Activated naive CD8-positive, alpha-beta T cell treated with anti-CD3 and anti-CD28 coated beads, Interleukin-2, amount 50 U/mL, for 24 hours (primary cell): ENCODE results near the gene SUPV3L1.

ENCODE experiments used
- ATAC-seq: fragments of 150-1000 bp; cut with Tn5 transposase; one replicate; pipeline ENCODE4 v1.10.0; 2021
- DNase-seq: peaks from one replicate; pipeline ENCODE4 v3.0.0; 2021
- H3K27ac Mint-ChIP-seq: one replicate; pipeline ENCODE4 v1.8.0; 2021; ENCODE audit warnings: mild to moderate bottlenecking, mixed read lengths
- H3K27me3 Mint-ChIP-seq: one replicate; pipeline ENCODE4 v1.8.0; 2021; ENCODE audit warnings: mixed read lengths
- H3K36me3 Mint-ChIP-seq: one replicate; pipeline ENCODE4 v1.8.0; 2021; ENCODE audit warnings: low read depth, mixed read lengths
- H3K4me1 Mint-ChIP-seq: one replicate; pipeline ENCODE4 v1.8.0; 2021; ENCODE audit warnings: mixed read lengths
- H3K4me3 Mint-ChIP-seq: one replicate; pipeline ENCODE4 v1.8.0; 2021; ENCODE audit warnings: mild to moderate bottlenecking, moderate library complexity, mixed read lengths
- H3K9me3 Mint-ChIP-seq: one replicate; pipeline ENCODE4 v1.8.0; 2021; ENCODE audit warnings: mixed read lengths

Gene SUPV3L1

GRCh38 chr10:69232252-69232651 is 52.2 kb downstream of the SUPV3L1 start:
- Mint-ChIP-seq H3K36me3 (no peaks in the 10 kb centered on the region), H3K4me1 (peaks cover 40% of the 10 kb centered on the region), H3K9me3 (no peaks in the 10 kb centered on the region), H3K27ac (no peak overlapping the region), H3K4me3 (no peak overlapping the region), H3K27me3 (peaks cover 2% of the 10 kb centered on the region)
- ATAC-seq (no peak), DNase-seq (no peak)

DNA sequence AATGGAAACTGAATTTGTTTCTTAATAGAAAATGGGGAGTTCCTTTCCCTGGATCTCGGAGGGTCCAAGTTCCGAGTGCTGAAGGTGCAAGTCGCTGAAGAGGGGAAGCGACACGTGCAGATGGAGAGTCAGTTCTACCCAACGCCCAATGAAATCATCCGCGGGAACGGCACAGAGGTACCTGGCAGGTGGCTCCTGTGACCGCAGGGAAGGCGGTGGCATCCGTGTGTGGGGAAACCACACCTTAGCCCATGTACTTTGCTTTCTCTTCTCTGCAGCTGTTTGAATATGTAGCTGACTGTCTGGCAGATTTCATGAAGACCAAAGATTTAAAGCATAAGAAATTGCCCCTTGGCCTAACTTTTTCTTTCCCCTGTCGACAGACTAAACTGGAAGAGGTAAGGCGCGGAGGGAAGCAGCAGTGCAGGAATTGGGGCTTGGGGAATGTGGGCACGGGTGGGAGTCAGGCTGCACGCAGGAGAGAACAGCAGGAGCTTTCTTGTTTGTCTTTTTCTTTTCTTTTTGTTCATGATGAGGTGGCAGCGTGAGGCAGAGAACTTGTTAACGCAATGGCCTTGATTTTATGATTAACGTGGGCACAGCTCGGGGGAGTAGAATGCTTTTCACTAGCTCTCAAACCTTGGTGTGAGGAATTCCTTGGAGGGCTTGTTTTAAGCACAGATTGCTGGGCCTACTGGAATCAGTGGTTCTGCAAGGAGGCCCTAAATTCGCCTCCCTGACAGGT is 52.9 kb downstream of the SUPV3L1 start:
- H3K9me3 Mint-ChIP-seq = no peaks in the 10 kb centered on the region
- H3K27me3 Mint-ChIP-seq = peaks cover 2% of the 10 kb centered on the region
- no peak overlapping the region for H3K4me3 Mint-ChIP-seq
- no peak for ATAC-seq
- DNase-seq = no peak
- no peaks in the 10 kb centered on the region for H3K36me3 Mint-ChIP-seq
- peaks cover 36% of the 10 kb centered on the region for H3K4me1 Mint-ChIP-seq
- no peak overlapping the region for H3K27ac Mint-ChIP-seq

GRCh38 chr10:69234447-69234846 is 54.4 kb downstream of the SUPV3L1 start:
- H3K27ac Mint-ChIP-seq = no peak overlapping the region
- H3K4me3 Mint-ChIP-seq = no peak overlapping the region
- H3K27me3 Mint-ChIP-seq = peaks cover 2% of the 10 kb centered on the region
- DNase-seq = no peak
- H3K36me3 Mint-ChIP-seq = no peaks in the 10 kb centered on the region
- no peak for ATAC-seq
- H3K4me1 Mint-ChIP-seq = peaks cover 21% of the 10 kb centered on the region
- no peaks in the 10 kb centered on the region for H3K9me3 Mint-ChIP-seq

GRCh38 chr10:69237528-69238159 is 57.6 kb downstream of the SUPV3L1 start:
- DNase-seq (peak; percentile 91), ATAC-seq (peak; percentile 95)
- H3K27ac Mint-ChIP-seq = no peak overlapping the region
- H3K4me1 Mint-ChIP-seq = peaks cover 10% of the 10 kb centered on the region
- no peaks in the 10 kb centered on the region for H3K27me3 Mint-ChIP-seq
- H3K36me3 Mint-ChIP-seq = no peaks in the 10 kb centered on the region
- no peaks in the 10 kb centered on the region for H3K9me3 Mint-ChIP-seq
- no peak overlapping the region for H3K4me3 Mint-ChIP-seq

- Mint-ChIP-seq H3K27me3 (no peaks in the 10 kb centered on the region), H3K9me3 (no peaks in the 10 kb centered on the region), H3K27ac (no peak overlapping the region), H3K4me1 (peaks cover 2% of the 10 kb centered on the region), H3K36me3 (no peaks in the 10 kb centered on the region), H3K4me3 (no peak overlapping the region)
- DNase-seq (no peak), ATAC-seq (no peak)
Measured at GRCh38 chr10:69239136-69239535, 59.1 kb downstream of the SUPV3L1 start.

DNA sequence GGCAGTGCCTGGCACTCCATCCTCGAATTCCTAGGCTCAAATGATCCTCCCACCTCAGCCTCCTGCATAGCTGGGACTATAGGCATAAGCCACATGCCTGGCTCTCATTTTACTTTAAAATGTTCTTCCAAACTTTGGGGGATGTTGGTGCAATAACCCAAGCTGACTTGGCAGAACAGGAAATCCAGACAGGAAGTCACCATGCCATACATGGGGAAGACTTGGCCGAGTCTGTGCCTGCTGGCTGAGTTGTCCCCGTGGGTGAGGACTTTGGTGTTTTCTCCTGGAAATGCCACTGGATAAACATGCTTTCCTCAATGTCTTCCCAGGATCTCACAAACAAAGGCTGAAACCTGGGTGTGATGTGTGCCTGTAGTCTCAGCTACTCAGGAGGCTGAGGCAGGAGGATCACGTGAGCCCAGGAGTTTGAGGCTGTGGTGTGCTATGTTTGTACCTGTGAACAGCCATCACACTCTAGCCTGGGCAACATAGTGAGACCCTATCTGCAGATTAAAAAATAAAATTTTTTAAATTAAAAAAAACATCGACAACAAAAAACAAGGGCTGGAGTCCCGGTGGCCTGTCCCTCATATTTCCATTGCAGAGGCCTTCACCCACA is 59.9 kb downstream of the SUPV3L1 start:
- DNase-seq (no peak), ATAC-seq (no peak)

DNA sequence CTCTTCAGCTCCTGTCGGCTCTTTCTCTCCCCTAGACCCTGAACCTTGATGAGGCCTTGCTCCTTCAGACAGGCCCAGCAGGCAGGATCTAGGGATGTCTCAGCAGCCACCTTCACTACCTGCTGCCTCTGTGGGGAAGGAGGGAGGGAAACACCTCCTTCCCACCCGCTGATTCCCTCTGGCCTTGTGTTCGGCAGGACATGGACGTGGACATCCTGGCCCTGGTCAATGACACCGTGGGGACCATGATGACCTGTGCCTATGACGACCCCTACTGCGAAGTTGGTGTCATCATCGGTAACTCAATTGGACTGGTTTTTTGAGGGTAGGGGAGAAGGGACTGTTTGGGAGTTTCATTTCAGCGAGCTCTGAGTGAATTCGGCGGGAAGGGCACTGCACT is 60.4 kb downstream of the SUPV3L1 start:
- no peaks in the 10 kb centered on the region for H3K9me3 Mint-ChIP-seq
- H3K27me3 Mint-ChIP-seq = no peaks in the 10 kb centered on the region
- no peak for ATAC-seq
- no peak for DNase-seq
- no peak overlapping the region for H3K4me3 Mint-ChIP-seq
- no peaks in the 10 kb centered on the region for H3K36me3 Mint-ChIP-seq
- peaks cover 2% of the 10 kb centered on the region for H3K4me1 Mint-ChIP-seq
- no peak overlapping the region for H3K27ac Mint-ChIP-seq

More for the DNA sequence above, 59.9 kb downstream of the SUPV3L1 start:
- no peaks in the 10 kb centered on the region for H3K36me3 Mint-ChIP-seq
- no peaks in the 10 kb centered on the region for H3K9me3 Mint-ChIP-seq
- no peak overlapping the region for H3K4me3 Mint-ChIP-seq
- no peak overlapping the region for H3K27ac Mint-ChIP-seq
- peaks cover 2% of the 10 kb centered on the region for H3K4me1 Mint-ChIP-seq
- H3K27me3 Mint-ChIP-seq = no peaks in the 10 kb centered on the region

GRCh38 chr10:69241575-69241974 is 61.5 kb downstream of the SUPV3L1 start:
- Mint-ChIP-seq H3K4me3 (no peak overlapping the region), H3K4me1 (peaks cover 4% of the 10 kb centered on the region), H3K27me3 (no peaks in the 10 kb centered on the region), H3K9me3 (no peaks in the 10 kb centered on the region), H3K27ac (no peak overlapping the region), H3K36me3 (no peaks in the 10 kb centered on the region)
- DNase-seq (no peak), ATAC-seq (no peak)

- no peak overlapping the region for H3K27ac Mint-ChIP-seq
- H3K36me3 Mint-ChIP-seq = no peaks in the 10 kb centered on the region
- H3K4me3 Mint-ChIP-seq = no peak overlapping the region
- DNase-seq (no peak), ATAC-seq (no peak)
- H3K27me3 Mint-ChIP-seq = no peaks in the 10 kb centered on the region
- H3K4me1 Mint-ChIP-seq = peaks cover 4% of the 10 kb centered on the region
- no peaks in the 10 kb centered on the region for H3K9me3 Mint-ChIP-seq
Measured at GRCh38 chr10:69242040-69242851, 62.2 kb downstream of the SUPV3L1 start.

DNA sequence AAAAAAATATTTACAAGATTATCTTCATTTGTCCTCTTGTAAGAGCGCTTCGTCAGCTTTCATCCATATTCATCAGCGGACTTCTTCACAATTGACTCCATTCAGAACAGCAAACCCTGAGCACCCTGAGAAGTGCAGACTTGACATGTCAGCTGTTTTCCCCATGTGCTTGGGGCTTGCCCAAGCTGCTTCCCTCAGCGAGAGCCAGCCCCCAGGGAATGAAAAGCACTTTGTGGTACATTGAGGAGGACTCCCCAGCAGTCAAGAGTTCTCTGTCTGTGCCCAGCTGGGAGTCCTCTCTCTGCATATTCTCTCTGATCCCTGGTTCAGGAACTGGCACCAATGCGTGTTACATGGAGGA is 62.8 kb downstream of the SUPV3L1 start:
- DNase-seq (no peak), ATAC-seq (no peak)
- Mint-ChIP-seq H3K36me3 (no peaks in the 10 kb centered on the region), H3K4me1 (peaks cover 2% of the 10 kb centered on the region), H3K27me3 (no peaks in the 10 kb centered on the region), H3K9me3 (no peaks in the 10 kb centered on the region), H3K4me3 (no peak overlapping the region), H3K27ac (no peak overlapping the region)

- H3K27me3 Mint-ChIP-seq = no peaks in the 10 kb centered on the region
- H3K27ac Mint-ChIP-seq = no peak overlapping the region
- H3K4me3 Mint-ChIP-seq = no peak overlapping the region
- H3K9me3 Mint-ChIP-seq = no peaks in the 10 kb centered on the region
- H3K4me1 Mint-ChIP-seq = peaks cover 2% of the 10 kb centered on the region
- DNase-seq = no peak
- ATAC-seq = no peak
- H3K36me3 Mint-ChIP-seq = no peaks in the 10 kb centered on the region
Measured at GRCh38 chr10:69243817-69244216, 63.8 kb downstream of the SUPV3L1 start.

DNA sequence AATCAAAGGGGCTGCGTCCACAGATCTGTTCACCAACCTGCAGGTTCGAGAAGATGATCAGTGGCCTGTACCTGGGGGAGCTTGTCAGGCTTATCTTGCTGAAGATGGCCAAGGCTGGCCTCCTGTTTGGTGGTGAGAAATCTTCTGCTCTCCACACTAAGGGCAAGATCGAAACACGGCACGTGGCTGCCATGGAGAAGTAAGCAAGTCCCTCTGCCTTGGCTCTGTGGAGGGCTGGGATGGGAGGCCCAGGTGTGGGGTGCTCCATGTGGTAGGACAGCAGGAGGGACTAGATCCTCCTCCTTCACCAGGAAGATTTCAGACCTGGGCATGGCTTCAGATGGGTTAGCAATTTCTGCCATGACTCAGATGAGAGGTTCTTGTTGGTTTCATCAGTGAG is 66.0 kb downstream of the SUPV3L1 start:
- DNase-seq = no peak

GRCh38 chr10:69246581-69247312 is 66.7 kb downstream of the SUPV3L1 start:
- Mint-ChIP-seq H3K9me3 (no peaks in the 10 kb centered on the region), H3K27ac (no peak overlapping the region), H3K27me3 (no peaks in the 10 kb centered on the region), H3K4me1 (peaks cover 2% of the 10 kb centered on the region), H3K36me3 (no peaks in the 10 kb centered on the region), H3K4me3 (no peak overlapping the region)
- ATAC-seq = no peak
- DNase-seq = no peak

More for the DNA sequence above, 66.0 kb downstream of the SUPV3L1 start:
- no peaks in the 10 kb centered on the region for H3K36me3 Mint-ChIP-seq
- ATAC-seq = no peak
- H3K27ac Mint-ChIP-seq = no peak overlapping the region
- no peaks in the 10 kb centered on the region for H3K9me3 Mint-ChIP-seq
- H3K27me3 Mint-ChIP-seq = no peaks in the 10 kb centered on the region
- H3K4me3 Mint-ChIP-seq = no peak overlapping the region
- peaks cover 2% of the 10 kb centered on the region for H3K4me1 Mint-ChIP-seq

- no peaks in the 10 kb centered on the region for H3K27me3 Mint-ChIP-seq
- no peak overlapping the region for H3K27ac Mint-ChIP-seq
- no peaks in the 10 kb centered on the region for H3K36me3 Mint-ChIP-seq
- peaks cover 2% of the 10 kb centered on the region for H3K4me1 Mint-ChIP-seq
- no peaks in the 10 kb centered on the region for H3K9me3 Mint-ChIP-seq
- ATAC-seq (no peak), DNase-seq (no peak)
- no peak overlapping the region for H3K4me3 Mint-ChIP-seq
Measured at GRCh38 chr10:69247313-69247710, 67.3 kb downstream of the SUPV3L1 start.
